ENCODE measurements around the gene SRGAP3.

- TF ChIP-seq CTCF (conservative IDR thresholded peaks at IDR 0.05; ENCODE audit: low read depth, low read length) (no peak), EZH2 (IDR thresholded peaks at IDR 0.05; ENCODE audit: borderline replicate concordance, low read depth, low read length, poor library complexity, severe bottlenecking) (no peak)
Measured at GRCh38 chr3:8945890-8946600, 303.4 kb downstream of the SRGAP3 start.

Measured in A673 (cell line).